SH-SY5Y (cell line): Measurements from ENCODE around the gene TNFRSF1B.

ENCODE experiments used
- GATA2 ChIP-seq: IDR thresholded peaks from 2 replicates; pipeline ENCODE4 v1.6.1; 2011; ENCODE audit warnings: mild to moderate bottlenecking, low read depth, low read length
- GATA3 ChIP-seq: IDR thresholded peaks from 2 replicates; pipeline ENCODE4 v1.6.1; 2011; ENCODE audit warnings: low read depth, mild to moderate bottlenecking, low read length, moderate library complexity

DNA sequence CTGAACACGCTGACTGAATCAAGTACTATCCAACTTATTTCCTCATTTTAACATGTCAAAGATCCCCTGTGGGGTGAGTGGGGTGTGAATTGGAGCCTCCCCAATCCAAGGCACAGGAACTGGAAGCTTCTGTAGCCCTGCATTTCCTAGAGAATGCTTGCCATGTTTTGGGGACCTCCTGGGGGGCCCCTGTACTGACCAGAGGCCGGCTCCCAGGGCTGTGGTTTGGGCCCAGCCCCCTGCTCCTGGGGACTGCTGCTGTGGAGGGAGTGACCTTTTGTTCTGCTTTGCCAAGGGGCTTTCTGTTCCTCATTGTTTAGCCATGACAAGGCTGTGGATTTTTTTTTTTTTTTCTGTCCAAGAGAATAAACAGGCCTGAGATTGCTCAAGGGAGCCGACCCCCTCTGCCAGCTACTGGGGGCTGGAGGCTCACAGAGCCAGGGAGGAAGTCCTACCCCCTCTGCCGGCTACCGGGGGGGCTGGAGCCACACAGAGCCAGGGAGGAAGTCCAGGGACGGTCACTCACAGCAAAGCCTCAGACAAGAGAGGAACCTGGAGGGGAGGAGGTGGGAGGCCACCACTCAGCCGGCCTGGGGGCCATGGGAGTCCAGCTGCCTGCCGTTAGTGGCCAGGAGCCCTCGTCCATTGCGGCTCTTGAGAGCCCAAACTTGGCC, 17.4 kb downstream of the TNFRSF1B start:
- no peak for TF ChIP-seq GATA3
- no peak for TF ChIP-seq GATA2
